T-helper 2 cell treated with Interferon-gamma antibody and Interleukin-4, amounts not matched to agents 5 μg/mL and 100 μg/mL, for 36 hours (primary cell): Measurements from ENCODE around the gene MYBBP1A.

ENCODE experiments used
- DNase-seq: peaks from one replicate; pipeline ENCODE4 v3.0.0; 2021; ENCODE audit warnings: low spot score
- H3K27ac Mint-ChIP-seq: one replicate; pipeline ENCODE4 v1.8.0; 2021; ENCODE audit warnings: mild to moderate bottlenecking, mixed read lengths
- H3K27me3 Mint-ChIP-seq: one replicate; pipeline ENCODE4 v1.8.0; 2021; ENCODE audit warnings: low read depth, mixed read lengths
- H3K36me3 Mint-ChIP-seq: one replicate; pipeline ENCODE4 v1.8.0; 2021; ENCODE audit warnings: low read depth, mixed read lengths
- H3K4me1 Mint-ChIP-seq: one replicate; pipeline ENCODE4 v1.8.0; 2021; ENCODE audit warnings: low read depth, mixed read lengths
- H3K4me3 Mint-ChIP-seq: one replicate; pipeline ENCODE4 v1.8.0; 2022; ENCODE audit warnings: mild to moderate bottlenecking, moderate library complexity, mixed read lengths
- H3K9me3 Mint-ChIP-seq: one replicate; pipeline ENCODE4 v1.8.0; 2021; ENCODE audit warnings: mixed read lengths

Gene MYBBP1A

GRCh38 chr17:4573115-4573514 lies 17.9 kb upstream of the MYBBP1A start:
- no peak for DNase-seq
- Mint-ChIP-seq H3K4me3 (no peak overlapping the region), H3K27me3 (peaks cover 8% of the 10 kb centered on the region), H3K27ac (no peak overlapping the region), H3K4me1 (peaks cover 13% of the 10 kb centered on the region), H3K36me3 (no peaks in the 10 kb centered on the region), H3K9me3 (no peaks in the 10 kb centered on the region)

DNA sequence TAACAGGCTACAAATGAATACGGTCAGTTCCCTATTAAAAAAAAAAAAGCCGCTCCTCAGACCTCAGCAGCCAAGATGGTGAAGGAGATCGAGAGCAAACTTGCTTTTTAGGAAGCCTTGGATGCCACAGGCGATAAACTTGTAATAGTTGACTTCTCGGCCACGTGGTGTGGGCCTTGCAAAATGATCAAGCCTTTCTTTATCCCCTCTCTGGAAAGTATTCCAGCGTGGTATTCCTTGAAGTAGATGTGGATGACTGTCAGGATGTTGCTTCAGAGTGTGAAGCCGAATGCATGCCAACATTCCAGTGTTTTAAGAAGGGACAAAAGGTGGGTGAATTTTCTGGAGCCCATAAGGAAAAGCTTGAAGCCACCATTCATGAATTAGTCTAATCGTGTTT lies 16.9 kb upstream of the MYBBP1A start:
- Mint-ChIP-seq H3K27me3 (peaks cover 8% of the 10 kb centered on the region), H3K4me1 (peaks cover 13% of the 10 kb centered on the region), H3K9me3 (no peaks in the 10 kb centered on the region), H3K36me3 (no peaks in the 10 kb centered on the region), H3K27ac (no peak overlapping the region), H3K4me3 (no peak overlapping the region)
- no peak for DNase-seq

DNA sequence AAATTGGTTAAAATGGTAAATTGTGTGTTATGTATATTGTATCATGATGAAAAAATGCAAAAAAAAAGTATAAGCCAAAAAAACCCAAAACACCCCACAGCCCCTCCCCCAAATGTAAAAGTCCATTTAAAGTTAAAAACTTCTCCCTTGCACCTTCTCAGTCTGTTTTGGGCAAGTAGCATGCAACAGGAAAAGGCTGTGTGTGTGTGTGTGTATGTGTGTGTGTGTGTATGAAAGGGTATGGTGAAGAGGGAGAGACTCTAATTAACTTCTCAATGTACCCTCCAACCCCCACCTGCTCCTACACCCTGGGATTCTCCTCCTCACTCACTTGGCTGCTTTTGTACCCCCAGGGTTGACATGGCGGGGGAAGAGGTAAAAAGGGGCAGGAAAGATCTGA lies 14.4 kb upstream of the MYBBP1A start:
- Mint-ChIP-seq H3K4me1 (peaks cover 22% of the 10 kb centered on the region), H3K36me3 (no peaks in the 10 kb centered on the region), H3K27ac (no peak overlapping the region), H3K27me3 (peaks cover 5% of the 10 kb centered on the region), H3K4me3 (no peak overlapping the region), H3K9me3 (no peaks in the 10 kb centered on the region)
- DNase-seq: no peak

- no peak overlapping the region for H3K27ac Mint-ChIP-seq
Observed at GRCh38 chr17:4566785-4567184, 11.6 kb upstream of the MYBBP1A start.

GRCh38 chr17:4565209-4566141 lies 10.3 kb upstream of the MYBBP1A start:
- H3K4me1 Mint-ChIP-seq: peaks cover 37% of the 10 kb centered on the region
- H3K36me3 Mint-ChIP-seq: no peaks in the 10 kb centered on the region
- H3K9me3 Mint-ChIP-seq: no peaks in the 10 kb centered on the region
- peak; percentile 56 for DNase-seq
- peak overlapping the region; percentile 23 for H3K27ac Mint-ChIP-seq
- H3K27me3 Mint-ChIP-seq: peaks cover 5% of the 10 kb centered on the region
- peak overlapping the region; percentile 50 for H3K4me3 Mint-ChIP-seq

More at GRCh38 chr17:4566785-4567184, 11.6 kb upstream of the MYBBP1A start:
- H3K36me3 Mint-ChIP-seq: no peaks in the 10 kb centered on the region
- H3K27me3 Mint-ChIP-seq: peaks cover 5% of the 10 kb centered on the region
- H3K9me3 Mint-ChIP-seq: no peaks in the 10 kb centered on the region
- H3K4me3 Mint-ChIP-seq: no peak overlapping the region
- peaks cover 30% of the 10 kb centered on the region for H3K4me1 Mint-ChIP-seq
- no peak for DNase-seq

GRCh38 chr17:4562015-4562969 lies 7.1 kb upstream of the MYBBP1A start:
- Mint-ChIP-seq H3K9me3 (no peaks in the 10 kb centered on the region), H3K36me3 (no peaks in the 10 kb centered on the region), H3K27me3 (no peaks in the 10 kb centered on the region), H3K4me1 (peaks cover 37% of the 10 kb centered on the region), H3K4me3 (peak overlapping the region; percentile 68), H3K27ac (peak overlapping the region; percentile 50)
- no peak for DNase-seq

DNA sequence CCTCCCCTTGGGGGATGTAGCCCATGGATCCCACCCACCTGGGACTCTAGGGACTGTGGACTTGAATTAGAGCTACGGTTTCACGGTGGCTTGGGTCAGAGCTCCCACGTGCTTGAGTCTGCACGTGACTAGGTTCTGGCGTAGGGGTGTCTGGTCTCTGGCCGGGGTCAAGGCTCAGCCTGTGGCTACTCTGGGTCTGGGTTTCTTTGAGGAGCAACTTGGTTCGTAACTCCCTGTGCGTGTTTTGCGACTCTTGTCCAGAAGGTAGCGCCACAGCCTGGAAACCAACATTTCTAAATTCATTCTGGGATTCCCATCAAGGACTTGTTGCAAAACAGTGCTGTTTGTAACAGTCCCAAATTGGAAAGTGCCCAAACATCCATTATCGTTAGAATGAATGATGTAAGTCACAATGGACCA lies 5.7 kb upstream of the MYBBP1A start:
- no peaks in the 10 kb centered on the region for H3K27me3 Mint-ChIP-seq
- peaks cover 39% of the 10 kb centered on the region for H3K4me1 Mint-ChIP-seq
- H3K36me3 Mint-ChIP-seq: no peaks in the 10 kb centered on the region
- H3K27ac Mint-ChIP-seq: no peak overlapping the region
- no peaks in the 10 kb centered on the region for H3K9me3 Mint-ChIP-seq
- DNase-seq: no peak
- H3K4me3 Mint-ChIP-seq: no peak overlapping the region

DNA sequence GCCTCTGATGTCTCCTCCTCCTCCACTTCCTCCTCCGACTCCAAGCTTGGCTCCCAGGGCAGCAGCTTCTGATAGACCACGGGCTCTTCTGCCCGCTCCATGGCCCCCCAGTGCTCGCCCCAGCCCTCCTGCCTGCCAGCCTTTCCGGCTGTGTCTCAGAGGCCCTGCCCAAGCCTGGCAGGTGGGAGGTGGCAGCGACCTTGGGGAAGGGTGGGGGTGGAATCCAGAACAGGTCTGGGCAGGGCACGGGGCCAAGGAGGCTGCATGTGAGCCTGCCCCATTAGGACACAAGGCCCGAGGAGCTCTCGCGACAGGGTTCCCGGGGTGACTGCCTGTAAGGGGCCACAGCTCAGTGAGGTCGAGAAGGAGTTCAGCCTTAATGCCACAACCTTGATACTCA lies 5.2 kb upstream of the MYBBP1A start, which contains the start of gene GGT6:
Gene GGT6, minus strand, starts transcription at position 157 of the 400 bp plus-strand sequence. Its CDS starts 56 bp downstream, at position 101.
- H3K4me3 Mint-ChIP-seq: no peak within 1 kb of the TSS
- DNase-seq: no peak
- H3K9me3 Mint-ChIP-seq: no peaks in the 10 kb centered on the region
- no peaks in the 10 kb centered on the region for H3K27me3 Mint-ChIP-seq
- H3K27ac Mint-ChIP-seq: no peak within 1 kb of the TSS
- H3K36me3 Mint-ChIP-seq: no peaks in the 10 kb centered on the region
- H3K4me1 Mint-ChIP-seq: peaks cover 39% of the 10 kb centered on the region

DNA sequence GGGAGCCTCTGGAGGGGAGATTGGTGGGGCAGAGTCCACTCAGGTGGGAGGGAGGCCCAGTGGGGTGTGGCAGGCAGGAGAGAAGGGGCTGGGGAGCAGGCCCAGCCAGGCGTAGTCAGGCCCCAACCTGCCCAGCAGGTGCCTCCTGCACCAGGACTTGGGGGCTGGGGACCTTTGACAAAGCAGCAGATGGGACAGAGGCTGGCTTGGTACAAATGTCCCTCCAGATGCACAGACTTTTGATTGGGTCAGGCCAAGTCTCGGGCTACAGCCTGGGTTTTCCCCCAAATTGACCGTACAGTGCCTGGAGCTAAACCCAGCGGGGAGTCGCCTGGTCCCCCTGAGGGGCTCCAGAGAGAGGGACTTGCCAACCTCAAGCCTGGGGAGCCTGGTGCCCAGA lies 4.8 kb upstream of the MYBBP1A start:
- no peak for DNase-seq
- H3K36me3 Mint-ChIP-seq: peaks cover 2% of the 10 kb centered on the region
- H3K4me3 Mint-ChIP-seq: no peak overlapping the region
- no peaks in the 10 kb centered on the region for H3K9me3 Mint-ChIP-seq
- peaks cover 38% of the 10 kb centered on the region for H3K4me1 Mint-ChIP-seq
- H3K27me3 Mint-ChIP-seq: no peaks in the 10 kb centered on the region
- H3K27ac Mint-ChIP-seq: no peak overlapping the region

DNA sequence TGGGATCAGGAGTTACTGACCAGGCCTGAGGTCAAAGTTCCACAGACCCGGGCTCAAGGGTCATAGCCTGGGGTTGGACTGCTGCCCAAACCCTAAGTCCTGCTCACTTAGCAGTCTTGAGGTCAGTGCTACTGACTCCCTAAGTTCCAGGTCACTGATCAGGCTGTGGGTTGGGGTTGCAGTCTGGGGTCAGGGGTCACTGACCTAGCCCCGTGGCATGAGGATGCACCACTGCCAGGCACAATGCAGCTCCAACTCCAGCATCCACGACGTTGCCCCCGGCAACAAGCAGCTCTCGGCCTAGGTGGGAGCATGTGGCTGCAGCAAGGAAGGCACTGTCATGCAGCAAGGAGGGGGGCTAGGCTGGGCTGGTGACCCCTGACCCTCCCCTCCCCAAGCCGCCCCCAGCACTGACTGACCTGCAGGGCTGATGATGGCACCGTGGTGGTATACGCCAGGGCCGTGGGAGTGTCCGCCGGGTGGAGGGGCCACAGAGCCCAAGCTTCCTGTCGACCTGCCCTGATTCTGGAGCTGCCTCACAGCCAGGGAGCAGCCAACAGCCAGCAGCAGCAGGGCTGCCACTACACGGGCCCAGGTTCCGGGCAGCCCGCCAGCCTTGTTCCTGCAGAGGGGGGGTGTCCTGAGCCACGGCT lies 4.1 kb upstream of the MYBBP1A start:
- Mint-ChIP-seq H3K4me3 (no peak overlapping the region), H3K9me3 (no peaks in the 10 kb centered on the region), H3K36me3 (peaks cover 8% of the 10 kb centered on the region), H3K27me3 (no peaks in the 10 kb centered on the region), H3K27ac (no peak overlapping the region), H3K4me1 (peaks cover 42% of the 10 kb centered on the region)
- no peak for DNase-seq

DNA sequence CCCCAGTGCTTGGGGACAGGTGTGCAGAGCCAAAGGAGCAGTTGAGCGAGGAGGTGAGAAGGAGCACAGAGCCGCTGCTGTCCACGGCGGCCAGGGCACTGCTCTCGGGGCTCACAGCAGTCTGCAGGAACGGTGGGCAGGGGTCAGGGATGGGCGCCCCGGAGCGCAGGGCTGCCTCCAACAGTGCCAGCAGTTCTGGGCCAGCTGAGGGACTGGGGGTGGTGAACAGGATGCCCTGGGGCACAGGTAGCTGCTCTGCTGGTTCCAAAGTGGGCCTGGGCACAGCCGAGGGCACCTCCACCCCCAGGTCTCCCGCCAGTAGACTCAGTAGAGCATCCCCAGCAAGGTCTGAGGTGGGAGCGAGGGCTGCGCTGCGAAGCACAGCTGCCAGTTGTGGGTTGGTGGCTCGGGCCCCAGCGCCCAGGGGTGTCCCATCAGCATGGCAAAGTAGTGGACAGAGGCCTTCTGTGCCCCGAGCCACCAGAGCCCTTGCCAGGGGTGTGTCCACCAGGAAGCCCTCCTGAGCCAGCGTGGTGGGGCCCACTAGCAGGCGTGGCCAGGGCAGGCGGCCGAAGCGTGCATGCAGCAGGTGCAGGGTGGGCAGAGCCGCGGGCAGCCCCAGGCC lies 3.3 kb upstream of the MYBBP1A start:
- no peak overlapping the region for H3K4me3 Mint-ChIP-seq

DNA sequence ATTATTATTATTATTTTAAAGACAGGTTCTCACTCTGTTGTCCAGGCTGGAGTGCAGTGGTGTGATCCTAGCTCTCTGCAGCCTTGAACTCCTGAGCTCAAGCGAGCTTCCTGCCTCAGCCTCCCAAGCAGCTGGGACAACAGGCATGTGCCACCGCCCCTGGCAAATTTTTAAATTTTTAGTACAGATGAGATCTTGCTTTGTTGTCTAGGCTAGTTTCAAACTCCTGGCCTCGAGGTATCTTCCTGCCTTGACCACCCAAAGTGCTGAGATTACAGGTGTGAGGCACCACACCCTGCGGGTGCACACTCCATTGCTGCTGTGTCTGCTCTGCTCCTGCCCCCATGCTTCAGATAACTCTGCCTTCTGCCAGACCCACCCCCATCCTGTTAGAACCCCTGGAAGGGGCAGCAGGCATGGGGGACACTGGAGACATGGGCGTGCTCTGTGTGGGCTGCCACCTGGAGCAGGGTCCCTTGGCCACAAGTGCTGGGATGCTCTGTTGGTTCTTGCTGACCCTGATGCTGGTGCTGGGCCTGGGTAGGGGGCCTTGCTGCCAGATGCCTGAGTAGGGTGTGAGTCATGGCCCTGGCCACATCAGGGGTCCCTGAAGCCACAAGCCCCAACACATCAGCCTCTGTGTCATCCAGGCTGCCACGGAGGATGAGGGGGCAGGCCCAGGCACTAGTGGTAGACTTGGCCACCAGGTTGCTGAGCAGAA lies 2.6 kb upstream of the MYBBP1A start:
- Mint-ChIP-seq H3K4me3 (no peak overlapping the region), H3K36me3 (peaks cover 17% of the 10 kb centered on the region), H3K9me3 (no peaks in the 10 kb centered on the region), H3K27me3 (no peaks in the 10 kb centered on the region), H3K4me1 (peaks cover 36% of the 10 kb centered on the region), H3K27ac (no peak overlapping the region)
- DNase-seq: no peak

More for the DNA sequence above, 3.3 kb upstream of the MYBBP1A start:
- H3K9me3 Mint-ChIP-seq: no peaks in the 10 kb centered on the region
- no peaks in the 10 kb centered on the region for H3K27me3 Mint-ChIP-seq
- no peak overlapping the region for H3K27ac Mint-ChIP-seq
- peaks cover 43% of the 10 kb centered on the region for H3K4me1 Mint-ChIP-seq
- DNase-seq: no peak
- H3K36me3 Mint-ChIP-seq: peaks cover 15% of the 10 kb centered on the region

GRCh38 chr17:4556996-4557395 lies 1.8 kb upstream of the MYBBP1A start:
- Mint-ChIP-seq H3K27ac (no peak overlapping the region), H3K4me3 (no peak overlapping the region), H3K36me3 (peaks cover 22% of the 10 kb centered on the region), H3K4me1 (peaks cover 28% of the 10 kb centered on the region), H3K27me3 (no peaks in the 10 kb centered on the region), H3K9me3 (no peaks in the 10 kb centered on the region)
- no peak for DNase-seq
